ENCODE results near the gene IFIT2. TPM values are rescaled to one million over a fixed set of nuclear protein-coding genes. Genes with fewer than 3 reads are reported as not detected.

The IFIT2 gene
- total RNA-seq, 4 donors from 2014 or later: 0.41 to 2.1 (median 0.78) TPM

DNA sequence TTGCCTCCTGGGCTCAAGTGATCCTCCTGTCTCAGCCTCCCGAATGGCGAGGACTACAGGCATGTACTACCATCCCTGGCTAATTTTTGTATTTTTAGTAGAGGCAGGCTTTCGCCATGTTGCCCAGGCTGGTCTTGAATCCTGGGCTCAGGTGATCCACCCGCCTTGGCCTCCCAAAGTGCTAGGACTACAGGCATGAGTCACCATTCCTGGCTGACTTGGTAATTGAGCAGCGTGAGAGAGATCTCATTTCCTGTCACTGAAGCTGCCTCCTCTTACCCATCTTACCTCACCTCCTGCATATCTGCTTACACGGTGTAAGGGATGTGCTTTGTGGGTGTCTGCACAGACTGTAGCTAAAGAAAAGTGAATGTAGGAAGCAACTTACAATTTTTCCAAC is 35.6 kb downstream of the IFIT2 start:
- ATAC-seq (peak; percentile 96), DNase-seq (peak; percentile 35 to 67)
- intact Hi-C loops (cut with DNase I; ENCODE audit: low total_unique reads): loop anchor here (5.0 kb wide), 1 partner anchor 40 kb away; no protein-coding TSS in a partner anchor
- Histone ChIP-seq H3K27me3 (no peaks in the 10 kb centered on the region), H3K9me3 (no peaks in the 10 kb centered on the region), H3K4me3 (no peak overlapping the region), H3K27ac (peak overlapping the region in 3 of 4 donors; percentile 2 to 45 (median 28)), H3K36me3 (no peaks in the 10 kb centered on the region), H3K4me1 (peaks cover 16 to 25% of the 10 kb centered on the region in 2 donors)
- TF ChIP-seq, protein P1, sequence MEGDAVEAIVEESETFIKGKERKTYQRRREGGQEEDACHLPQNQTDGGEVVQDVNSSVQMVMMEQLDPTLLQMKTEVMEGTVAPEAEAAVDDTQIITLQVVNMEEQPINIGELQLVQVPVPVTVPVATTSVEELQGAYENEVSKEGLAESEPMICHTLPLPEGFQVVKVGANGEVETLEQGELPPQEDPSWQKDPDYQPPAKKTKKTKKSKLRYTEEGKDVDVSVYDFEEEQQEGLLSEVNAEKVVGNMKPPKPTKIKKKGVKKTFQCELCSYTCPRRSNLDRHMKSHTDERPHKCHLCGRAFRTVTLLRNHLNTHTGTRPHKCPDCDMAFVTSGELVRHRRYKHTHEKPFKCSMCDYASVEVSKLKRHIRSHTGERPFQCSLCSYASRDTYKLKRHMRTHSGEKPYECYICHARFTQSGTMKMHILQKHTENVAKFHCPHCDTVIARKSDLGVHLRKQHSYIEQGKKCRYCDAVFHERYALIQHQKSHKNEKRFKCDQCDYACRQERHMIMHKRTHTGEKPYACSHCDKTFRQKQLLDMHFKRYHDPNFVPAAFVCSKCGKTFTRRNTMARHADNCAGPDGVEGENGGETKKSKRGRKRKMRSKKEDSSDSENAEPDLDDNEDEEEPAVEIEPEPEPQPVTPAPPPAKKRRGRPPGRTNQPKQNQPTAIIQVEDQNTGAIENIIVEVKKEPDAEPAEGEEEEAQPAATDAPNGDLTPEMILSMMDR (IDR thresholded peaks at IDR 0.05 in 4 of 5, conservative IDR thresholded peaks at IDR 0.05 in 1 of 5): no peak
- no peak for TF ChIP-seq POLR2A (IDR thresholded peaks at IDR 0.05)
- in situ Hi-C loops (cut with MboI; ENCODE audit: low sequenced_read_pairs in 4 of 4): no loop called here

DNA sequence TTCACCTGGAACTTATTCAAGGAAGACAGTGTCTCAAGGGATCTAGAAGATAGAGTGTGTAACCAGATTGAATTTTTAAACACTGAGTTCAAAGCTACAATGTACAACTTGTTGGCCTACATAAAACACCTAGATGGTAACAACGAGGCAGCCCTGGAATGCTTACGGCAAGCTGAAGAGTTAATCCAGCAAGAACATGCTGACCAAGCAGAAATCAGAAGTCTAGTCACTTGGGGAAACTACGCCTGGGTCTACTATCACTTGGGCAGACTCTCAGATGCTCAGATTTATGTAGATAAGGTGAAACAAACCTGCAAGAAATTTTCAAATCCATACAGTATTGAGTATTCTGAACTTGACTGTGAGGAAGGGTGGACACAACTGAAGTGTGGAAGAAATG is 36.9 kb downstream of the IFIT2 start:
- no peak for TF ChIP-seq POLR2A (IDR thresholded peaks at IDR 0.05)
- TF ChIP-seq, protein P1 (IDR thresholded peaks at IDR 0.05 in 4 of 5, conservative IDR thresholded peaks at IDR 0.05 in 1 of 5): no peak
- intact Hi-C loops (cut with DNase I; ENCODE audit: low total_unique reads) (loop anchor here (5.0 kb wide), 1 partner anchor 41 kb away; no protein-coding TSS in a partner anchor), in situ Hi-C loops (cut with MboI; ENCODE audit: low sequenced_read_pairs in 4 of 4) (no loop called here)
- no peak overlapping the region for H3K4me3 ChIP-seq
- no peak for DNase-seq
- no peak overlapping the region for H3K27ac ChIP-seq
- no peaks in the 10 kb centered on the region for H3K36me3 ChIP-seq
- H3K4me1 ChIP-seq: peaks cover 6 to 12% of the 10 kb centered on the region in 2 donors
- no peaks in the 10 kb centered on the region for H3K9me3 ChIP-seq
- no peak for ATAC-seq
- no peaks in the 10 kb centered on the region for H3K27me3 ChIP-seq

DNA sequence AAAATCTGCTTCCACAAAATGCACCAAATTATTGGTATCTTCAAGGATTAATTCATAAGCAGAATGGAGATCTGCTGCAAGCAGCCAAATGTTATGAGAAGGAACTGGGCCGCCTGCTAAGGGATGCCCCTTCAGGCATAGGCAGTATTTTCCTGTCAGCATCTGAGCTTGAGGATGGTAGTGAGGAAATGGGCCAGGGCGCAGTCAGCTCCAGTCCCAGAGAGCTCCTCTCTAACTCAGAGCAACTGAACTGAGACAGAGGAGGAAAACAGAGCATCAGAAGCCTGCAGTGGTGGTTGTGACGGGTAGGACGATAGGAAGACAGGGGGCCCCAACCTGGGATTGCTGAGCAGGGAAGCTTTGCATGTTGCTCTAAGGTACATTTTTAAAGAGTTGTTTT is 38.0 kb downstream of the IFIT2 start:
- intact Hi-C loops (cut with DNase I; ENCODE audit: low total_unique reads): loop anchor here (5.0 kb wide), 1 partner anchor 43 kb away; no protein-coding TSS in a partner anchor
- H3K4me1 ChIP-seq: peaks cover 0 to 6% of the 10 kb centered on the region in 2 donors
- no peak for DNase-seq

DNA sequence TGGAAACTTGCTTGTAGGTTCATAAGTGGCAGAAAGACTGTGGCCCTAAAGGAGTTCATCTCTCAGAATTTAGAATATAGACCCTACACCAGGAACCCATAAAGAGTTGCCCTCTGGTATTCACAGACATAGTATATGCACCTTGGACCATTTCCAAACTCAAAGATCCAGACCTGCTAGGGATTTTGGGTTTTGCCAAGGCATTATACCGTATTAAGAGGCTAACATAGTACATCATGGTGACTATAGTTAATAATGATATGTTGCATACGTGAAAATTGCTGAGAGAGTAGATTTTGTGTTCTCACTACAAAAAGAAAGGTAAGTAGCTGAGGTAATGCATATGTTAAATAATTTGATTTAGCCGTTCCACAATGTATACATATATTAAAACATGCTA is 39.8 kb downstream of the IFIT2 start:
- no peaks in the 10 kb centered on the region for H3K36me3 ChIP-seq
- H3K27ac ChIP-seq: no peak overlapping the region
- no peaks in the 10 kb centered on the region for H3K27me3 ChIP-seq
- in situ Hi-C loops (cut with MboI; ENCODE audit: low sequenced_read_pairs in 4 of 4) (no loop called here), intact Hi-C loops (cut with DNase I; ENCODE audit: low total_unique reads) (no loop called here)
- DNase-seq (no peak), ATAC-seq (no peak)
- no peak overlapping the region for H3K4me3 ChIP-seq
- no peak for TF ChIP-seq POLR2A (IDR thresholded peaks at IDR 0.05)
- peaks cover 7 to 14% of the 10 kb centered on the region in 2 donors for H3K4me1 ChIP-seq
- H3K9me3 ChIP-seq: no peaks in the 10 kb centered on the region

More for the DNA sequence above, 38.0 kb downstream of the IFIT2 start:
- H3K36me3 ChIP-seq: no peaks in the 10 kb centered on the region
- H3K27me3 ChIP-seq: no peaks in the 10 kb centered on the region
- H3K9me3 ChIP-seq: no peaks in the 10 kb centered on the region
- no peak overlapping the region for H3K27ac ChIP-seq
- ATAC-seq: no peak
- TF ChIP-seq, protein P1 (IDR thresholded peaks at IDR 0.05 in 4 of 5, conservative IDR thresholded peaks at IDR 0.05 in 1 of 5): no peak
- TF ChIP-seq POLR2A (IDR thresholded peaks at IDR 0.05): no peak
- H3K4me3 ChIP-seq: no peak overlapping the region
- in situ Hi-C loops (cut with MboI; ENCODE audit: low sequenced_read_pairs in 4 of 4): no loop called here

DNA sequence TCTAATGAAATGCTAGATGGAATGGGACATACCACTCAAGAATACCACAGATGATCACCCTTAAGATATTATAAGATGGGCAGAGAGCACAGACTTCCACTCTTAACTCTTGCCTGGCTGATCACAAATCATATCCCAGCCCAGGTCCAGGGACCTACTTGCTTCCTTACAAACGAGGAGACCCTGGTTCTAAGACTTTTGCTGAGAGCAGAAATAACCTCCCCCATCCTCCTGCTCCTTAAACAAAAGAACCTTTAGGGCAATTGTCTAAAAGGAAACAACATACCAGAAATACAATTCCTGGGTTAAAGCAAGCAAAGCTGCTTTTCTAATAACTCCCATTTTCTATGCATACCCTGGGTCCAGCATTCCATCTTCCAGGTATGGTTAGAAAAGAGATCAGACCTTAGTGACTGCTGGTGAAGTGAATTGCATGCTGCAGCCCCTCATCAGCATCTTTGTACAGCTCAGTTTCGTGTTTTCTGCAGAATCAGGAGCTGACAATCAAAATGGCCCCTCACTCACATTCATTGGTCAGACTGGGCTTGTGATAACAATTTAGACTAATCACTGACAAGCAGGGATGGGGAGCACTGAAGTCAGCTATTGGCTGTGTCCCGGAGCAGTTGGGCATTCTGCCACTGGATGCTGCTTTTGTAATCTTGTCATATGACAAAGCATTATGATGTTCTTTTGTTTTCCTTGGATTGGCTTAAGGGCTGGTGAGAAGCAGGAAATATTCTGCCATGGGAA is 40.5 kb downstream of the IFIT2 start:
- peak in 1 of 2 donors; percentile 31 for DNase-seq
- in situ Hi-C loops (cut with MboI; ENCODE audit: low sequenced_read_pairs in 4 of 4): no loop called here

More for the DNA sequence above, 40.5 kb downstream of the IFIT2 start:
- no peak for ATAC-seq
- TF ChIP-seq, protein P1 (IDR thresholded peaks at IDR 0.05 in 4 of 5, conservative IDR thresholded peaks at IDR 0.05 in 1 of 5): no peak
- no peak for TF ChIP-seq POLR2A (IDR thresholded peaks at IDR 0.05)
- Histone ChIP-seq H3K4me3 (no peak overlapping the region), H3K27me3 (no peaks in the 10 kb centered on the region), H3K9me3 (no peaks in the 10 kb centered on the region), H3K4me1 (peaks cover 12 to 21% of the 10 kb centered on the region in 2 donors), H3K27ac (no peak overlapping the region), H3K36me3 (no peaks in the 10 kb centered on the region)
- intact Hi-C loops (cut with DNase I; ENCODE audit: low total_unique reads): no loop called here

Data from gastrocnemius medialis (tissue), 4 donors.